RKO (cell line): ENCODE measurements around the gene COL4A2.

Experiments used
- DNase-seq: peaks from one replicate; pipeline ENCODE4 v3.0.0-alpha.2; 2016; ENCODE audit warnings: low spot score

COL4A2 gene

DNA sequence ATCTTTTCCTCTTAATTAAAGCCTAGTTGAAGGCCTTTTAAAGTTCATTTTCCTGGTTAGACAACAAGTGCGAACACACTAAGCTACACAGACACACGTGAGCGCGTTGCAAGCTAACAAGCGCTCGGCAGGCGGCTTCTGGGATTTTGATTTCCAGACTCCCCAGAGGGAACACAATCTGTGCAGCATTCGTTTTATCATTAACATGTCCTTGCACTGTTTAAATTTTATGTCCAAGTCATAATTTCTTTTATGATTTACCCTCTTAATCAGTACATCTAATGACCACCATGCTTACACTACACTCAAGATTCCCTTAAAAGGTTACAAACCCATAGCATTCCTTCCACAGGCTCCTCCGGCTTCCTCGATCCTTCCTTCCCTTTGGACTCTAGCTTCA lies 16.9 kb upstream of the COL4A2 start:
- no peak for DNase-seq

DNA sequence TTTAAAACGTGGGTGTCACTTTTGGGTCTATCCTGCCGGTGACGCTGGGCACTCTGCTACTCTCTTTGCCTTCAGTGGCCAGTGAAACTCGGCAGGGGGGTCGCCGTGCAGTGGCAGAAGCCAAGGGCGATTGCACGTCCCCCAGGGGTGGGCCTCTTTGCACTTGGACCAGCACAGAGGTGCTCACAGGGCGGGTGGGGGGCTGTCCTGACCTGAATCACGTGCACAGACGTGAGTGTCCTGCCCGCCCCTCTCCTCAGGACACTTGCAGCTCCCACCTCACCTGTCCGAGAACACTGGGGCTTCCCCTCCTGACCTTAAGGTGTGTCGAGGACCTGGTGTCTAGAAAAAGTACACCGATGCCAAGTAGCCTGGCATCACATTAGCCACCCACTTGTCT lies 16.3 kb upstream of the COL4A2 start:
- no peak for DNase-seq

DNA sequence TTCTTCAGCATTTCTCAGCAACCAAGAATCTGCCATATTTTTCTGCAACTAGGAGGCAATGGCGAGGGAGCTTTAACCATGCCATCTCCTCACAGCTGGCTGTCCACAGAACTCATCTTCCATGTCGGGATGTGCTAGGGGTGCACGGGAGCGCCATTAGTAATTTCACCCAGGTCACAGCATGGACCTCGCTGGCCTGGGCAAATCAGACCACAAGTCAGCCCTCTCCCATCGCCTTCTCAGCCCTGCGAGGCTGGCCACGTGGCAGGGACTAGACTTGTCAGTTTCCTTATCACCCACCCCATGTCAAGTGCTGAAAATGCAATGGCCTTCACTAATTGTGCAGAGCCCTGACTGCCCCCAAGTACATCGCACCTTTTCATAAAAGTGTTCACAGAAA lies 15.8 kb upstream of the COL4A2 start:
- DNase-seq: no peak

DNA sequence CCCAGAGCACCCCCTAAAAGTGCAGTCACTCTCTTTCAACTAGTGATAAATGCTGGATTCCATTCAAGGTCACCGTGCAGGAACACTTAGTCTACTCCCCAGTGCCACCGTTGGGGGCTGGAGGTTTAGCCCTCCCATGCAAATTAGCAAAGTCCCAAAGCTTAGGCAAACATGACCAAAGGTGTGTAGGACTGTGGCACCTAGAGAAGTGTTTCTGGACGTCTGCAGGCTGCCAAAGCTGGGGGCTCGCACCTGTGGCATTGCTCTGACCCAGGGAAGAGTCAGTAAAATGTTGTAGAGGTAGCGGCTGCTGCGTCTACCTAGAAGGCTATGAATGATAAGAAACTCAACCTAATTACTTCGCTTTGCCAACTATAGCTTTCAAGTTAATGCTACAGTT lies 14.0 kb upstream of the COL4A2 start:
- DNase-seq: no peak

DNA sequence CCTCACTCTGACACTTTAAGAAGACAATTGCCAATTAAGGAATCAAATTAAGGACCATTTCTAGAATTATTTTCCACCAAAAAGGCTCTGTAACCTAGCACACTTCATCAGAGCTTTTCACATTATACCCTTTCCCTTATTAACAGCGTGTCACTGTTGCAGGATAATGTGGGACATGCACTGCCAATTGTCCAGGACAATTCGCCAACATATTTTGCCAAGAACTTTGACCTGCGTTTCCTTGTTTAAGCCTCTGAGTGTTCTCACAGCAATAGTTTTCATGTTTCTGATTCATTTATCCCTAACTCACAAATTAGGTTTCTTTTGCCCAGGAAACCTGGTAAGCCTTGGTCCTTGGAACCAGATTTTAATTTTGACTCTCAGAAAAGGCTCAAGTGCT lies 13.4 kb upstream of the COL4A2 start:
- no peak for DNase-seq

DNA sequence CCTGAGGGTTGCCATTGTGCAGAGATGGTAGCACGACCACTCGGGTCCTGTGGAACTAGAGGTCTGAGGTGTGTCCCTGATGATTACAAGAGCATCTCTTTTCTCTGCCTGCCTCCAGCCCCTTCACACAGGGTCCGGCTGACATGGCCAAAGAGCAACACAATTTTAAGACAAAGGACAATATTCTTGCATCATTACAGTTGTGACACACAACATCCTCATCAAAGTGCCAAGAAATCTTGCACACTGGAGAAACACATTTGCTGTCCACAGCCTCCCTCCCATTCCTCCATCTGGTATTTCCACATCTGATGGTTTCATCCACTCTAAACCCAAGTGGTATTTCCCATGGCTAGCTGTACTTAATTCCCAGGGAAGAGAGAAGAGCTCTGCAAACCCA lies 12.9 kb upstream of the COL4A2 start:
- DNase-seq: no peak

DNA sequence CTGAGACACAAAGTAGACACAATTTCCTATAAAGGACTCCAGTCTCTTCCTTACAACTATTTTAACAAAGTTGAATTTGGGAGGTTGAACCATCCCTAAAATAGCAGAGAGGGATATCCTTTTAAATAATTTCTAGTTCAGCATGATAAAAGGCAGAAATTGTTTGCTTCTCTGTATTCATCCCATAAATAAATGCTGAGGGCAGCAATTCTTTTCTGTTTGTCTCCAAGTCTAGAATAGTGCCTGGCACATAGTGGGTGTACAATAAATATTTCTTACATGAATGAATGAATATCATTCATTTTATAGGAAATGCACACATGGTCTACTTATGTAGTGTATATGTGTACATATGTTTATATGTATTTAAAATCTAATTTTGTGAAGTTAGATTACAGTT lies 12.5 kb upstream of the COL4A2 start:
- DNase-seq: no peak

DNA sequence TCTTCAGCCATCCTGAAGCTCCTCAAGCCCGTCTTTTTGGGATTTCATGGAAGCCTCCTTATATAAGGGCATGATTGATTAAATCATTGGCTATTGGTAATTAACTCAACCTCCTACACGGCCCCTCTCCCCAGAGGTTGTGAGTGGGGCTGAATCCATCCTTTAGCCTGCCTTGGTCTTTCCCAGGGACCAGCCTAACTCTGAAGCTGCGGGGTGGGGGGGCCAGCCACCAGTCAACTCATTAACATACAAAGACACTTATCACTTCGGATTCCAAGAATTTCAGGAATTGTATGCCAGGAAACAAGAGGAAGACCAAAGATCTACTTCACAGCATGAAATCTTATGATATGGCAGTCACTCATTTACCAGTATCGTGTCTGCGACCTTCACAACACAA lies 10.1 kb upstream of the COL4A2 start:
- no peak for DNase-seq

DNA sequence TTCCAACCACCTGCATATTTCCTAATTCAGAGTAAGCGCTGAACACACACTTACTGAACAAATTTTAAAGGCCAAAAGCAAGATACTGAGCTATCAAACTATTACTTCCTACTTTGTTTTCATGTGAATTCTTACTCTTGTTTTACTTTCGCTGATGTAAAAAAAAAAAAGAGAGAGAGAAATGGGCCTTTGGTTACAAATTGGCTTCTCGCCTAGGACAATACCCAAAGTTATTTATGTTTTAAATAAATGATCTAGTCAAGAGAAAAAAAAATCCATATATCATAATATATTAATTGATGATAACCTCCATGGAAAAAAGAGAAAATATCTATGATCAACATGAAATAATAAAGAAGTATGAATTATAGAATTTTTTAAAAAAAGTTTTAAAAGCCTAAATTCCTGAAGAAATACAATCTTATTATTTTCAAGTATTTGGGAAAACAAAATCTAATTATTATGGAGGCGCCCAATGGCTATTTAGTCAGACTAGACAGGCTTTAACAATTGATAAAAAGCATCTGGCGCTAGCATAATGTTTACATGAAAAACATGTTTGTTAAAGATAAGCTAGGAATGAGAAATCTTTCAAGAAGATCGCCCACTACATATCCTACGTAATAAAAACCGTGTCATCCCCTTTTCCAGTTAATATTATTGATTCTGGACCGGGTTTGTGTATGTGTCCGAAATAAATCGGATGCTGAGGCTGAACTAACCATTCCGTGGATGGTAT lies 9.1 kb upstream of the COL4A2 start:
- no peak for DNase-seq

DNA sequence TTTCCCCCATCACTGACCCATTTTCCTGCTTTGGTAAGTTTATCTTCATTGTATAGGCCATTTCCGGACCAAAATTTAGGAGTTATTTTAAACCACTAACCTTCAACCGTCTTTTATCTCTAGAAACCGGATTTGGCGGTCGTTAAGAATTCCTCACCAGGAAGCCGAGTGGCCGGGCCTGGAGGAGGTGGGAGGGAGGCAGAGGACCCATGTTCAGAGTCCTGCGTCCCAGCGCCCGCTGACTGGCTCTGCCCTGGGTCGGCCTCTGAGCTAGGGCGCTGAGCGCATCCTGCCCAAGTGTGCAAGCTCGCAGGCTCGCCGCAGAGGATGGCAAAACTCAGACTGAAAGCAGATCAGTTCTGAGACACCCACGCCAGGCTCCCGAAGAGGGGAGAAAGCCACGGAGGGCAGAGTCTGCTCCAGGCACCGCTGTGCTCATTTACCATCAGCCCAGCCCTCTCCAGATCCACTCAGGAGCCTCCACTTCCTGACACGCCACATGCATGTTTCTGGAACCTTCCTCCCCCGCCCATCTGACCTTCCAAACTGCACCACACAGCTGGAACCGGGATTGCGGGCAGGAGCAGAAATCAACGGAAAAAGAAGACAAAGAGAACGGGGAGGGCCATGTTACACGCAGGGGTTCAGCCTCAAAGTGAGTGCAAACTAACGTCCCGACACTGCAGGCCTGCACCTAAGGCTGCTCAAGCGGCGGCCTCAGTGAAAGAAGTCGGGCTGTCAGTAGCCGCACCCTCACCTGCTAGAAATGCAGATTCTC lies 8.4 kb upstream of the COL4A2 start:
- no peak for DNase-seq

DNA sequence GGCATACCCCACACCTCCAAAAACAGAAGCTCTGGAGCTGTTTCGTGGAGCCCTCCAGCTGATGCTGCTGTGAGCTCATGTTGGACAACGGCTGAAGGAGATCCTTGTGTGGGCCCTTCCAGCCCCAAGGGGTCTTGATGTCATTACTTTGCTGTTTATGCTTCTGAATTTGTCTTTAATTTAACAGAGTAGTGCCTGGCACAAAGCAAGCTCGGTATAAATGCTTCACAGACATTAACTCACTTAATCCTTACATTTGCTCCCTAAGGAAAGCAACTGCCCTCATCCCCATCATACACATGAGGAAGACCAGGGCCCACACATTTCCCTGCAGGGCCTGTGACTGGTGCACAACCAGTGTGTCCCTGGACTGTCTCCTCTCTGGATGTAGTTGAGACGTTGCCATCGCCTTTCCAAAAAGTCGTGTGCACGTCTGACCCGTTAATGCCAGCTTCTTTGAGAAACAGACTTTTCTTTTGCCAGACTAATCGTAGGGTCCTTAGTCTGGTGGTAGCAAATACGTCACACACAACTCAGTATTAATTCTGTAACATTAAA lies 7.7 kb upstream of the COL4A2 start:
- DNase-seq: no peak

DNA sequence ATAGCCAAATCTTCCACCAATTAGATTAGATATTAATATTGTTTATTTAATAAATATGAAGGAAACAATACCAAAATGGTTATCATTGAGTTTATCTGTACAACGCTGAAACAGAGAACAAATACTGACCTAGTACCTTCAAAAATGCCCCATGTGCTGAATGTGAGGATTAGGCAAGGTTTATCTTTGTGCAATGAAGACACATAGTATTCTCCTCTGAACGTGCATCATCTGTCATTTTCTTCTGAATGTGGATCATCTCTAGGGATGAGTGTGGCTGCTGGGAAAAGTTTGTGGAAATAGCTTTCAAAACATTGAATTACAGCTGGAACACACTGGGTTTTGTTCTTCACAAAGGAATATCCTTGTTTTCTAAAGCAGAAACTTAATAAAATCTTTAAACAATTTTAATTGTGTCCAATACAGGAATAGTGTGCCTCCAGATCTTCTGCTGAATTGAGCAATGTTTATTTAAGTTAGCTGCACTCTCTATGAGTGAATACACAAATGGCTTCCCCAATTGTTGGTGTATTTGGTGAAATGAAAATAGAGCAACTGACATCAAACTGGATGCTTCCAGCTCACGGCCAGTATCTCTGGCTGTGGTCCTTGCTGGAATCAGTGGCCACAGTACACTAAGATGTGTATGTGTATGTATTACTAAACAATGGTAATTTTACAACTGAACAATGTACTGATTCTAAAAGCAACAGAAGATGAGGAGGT lies 6.8 kb upstream of the COL4A2 start:
- DNase-seq: no peak

DNA sequence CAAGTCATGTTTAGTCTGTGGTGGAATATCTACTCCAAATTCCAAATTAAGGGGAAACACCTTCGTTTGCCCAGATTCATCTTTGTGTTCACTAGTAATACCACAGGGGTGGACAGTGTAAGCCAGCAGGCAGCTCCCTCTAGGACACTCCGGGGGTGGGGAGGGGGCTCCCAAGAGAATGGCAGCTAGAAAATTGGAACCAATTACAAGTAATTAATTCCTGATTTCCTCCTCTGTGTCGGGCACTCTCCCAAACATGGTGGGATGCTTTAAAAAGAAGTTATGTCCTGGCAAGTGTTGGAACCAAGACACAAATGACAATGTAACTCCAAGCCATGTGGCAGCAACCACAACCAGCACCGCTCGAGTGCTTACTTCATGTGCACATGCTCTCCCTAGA lies 6.0 kb upstream of the COL4A2 start:
- DNase-seq: no peak

DNA sequence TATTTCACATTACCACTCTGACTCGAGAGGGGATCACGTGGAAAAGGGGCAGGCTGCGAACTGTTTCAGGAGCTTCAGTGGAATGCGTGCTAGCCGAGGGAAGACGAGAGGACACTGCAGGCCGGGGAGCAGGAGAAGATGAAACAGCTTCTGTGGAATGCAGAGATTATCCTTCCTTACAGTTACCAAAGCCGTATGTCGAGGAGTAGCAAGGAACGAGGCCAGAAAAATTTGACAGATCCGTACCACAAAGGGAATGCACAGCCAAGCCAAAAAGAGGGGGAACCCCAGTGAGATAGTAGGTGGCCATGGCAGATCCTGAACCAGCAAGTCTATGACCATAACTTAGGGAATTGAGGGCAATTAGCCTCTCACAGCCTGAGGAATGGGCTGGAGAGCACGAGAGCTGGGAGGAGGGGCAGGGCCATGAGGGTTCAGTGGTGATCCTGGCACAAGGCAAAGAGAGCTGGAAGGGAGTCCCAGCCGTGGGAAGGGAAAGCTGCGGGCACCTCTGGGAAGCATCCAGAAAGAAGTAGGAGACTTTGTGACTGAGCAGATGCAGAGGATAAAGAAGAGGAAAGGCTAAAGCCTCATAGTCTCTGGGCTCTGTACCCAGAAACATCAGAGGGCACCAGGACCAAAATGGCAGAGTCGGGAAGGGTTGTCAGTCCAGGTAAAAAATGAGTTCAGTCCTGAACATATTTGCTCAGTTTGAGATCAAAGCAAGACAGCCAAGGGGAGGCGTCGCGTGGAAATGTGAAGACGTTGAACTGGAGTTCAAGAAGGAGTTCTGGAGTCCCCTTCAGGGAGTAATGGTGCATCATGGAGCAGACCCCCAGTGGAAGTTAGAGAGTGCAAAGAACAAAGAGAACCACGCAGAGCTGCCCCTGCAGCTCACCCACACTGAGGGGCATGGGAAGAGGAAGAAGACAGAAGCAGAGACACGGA lies 5.2 kb upstream of the COL4A2 start:
- DNase-seq: no peak

DNA sequence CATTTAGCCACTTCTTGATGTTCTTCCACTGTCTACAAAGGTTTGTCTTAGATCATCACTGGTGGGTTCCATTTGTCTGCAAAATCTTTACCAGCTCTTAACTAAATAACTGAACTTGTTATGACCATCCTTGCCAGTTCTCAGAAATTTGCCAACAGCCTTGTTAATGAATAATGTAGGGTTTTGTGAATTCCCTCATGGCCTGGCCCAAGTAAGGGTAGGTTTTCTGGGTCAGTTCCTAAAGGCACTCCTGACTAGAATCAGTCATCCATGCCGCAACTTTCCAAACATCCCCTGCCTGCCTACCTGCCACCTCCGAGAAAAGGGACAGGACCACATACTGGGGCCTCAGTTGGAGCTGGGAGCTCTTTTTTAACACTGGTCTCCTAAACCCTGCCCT lies 4.1 kb upstream of the COL4A2 start:
- DNase-seq: no peak

DNA sequence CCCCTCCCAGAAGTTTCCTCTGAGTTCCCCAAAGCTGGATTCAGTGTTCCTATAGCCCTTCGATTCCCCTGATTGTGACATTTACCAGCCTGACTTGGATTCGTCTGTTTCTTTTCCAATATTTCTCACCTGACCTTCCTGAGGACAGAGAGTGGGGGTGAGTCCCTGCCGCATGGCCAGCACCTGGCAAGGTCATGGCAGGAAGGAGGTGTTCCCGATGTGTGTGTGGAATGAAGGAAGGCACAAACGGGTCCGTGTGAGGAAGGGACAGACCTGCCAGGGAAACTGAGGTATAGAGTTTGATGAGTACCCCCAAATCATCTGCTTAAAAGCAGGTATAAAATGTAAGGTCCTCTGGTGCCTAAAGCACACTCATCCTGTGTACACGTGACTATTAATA lies 3.4 kb upstream of the COL4A2 start:
- no peak for DNase-seq

DNA sequence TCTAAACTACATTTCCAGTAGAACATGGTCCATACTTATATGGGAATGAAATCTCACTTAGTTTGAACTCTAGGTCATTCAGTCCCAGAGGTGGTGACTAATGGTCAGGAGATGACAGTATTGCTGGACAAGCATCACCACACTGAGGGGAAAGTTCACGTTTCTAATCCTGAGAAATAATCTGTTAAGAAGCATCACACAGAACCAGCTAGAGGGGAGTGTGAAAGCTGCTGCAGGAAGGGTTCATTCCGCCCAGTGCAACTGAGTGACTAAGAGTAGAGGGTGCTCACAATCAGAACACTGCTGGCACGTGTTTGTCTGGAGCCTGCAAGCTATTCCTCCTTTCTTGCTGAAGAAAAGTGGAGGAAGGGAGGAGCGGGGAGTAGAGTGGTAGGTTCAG lies 2.8 kb upstream of the COL4A2 start:
- DNase-seq: peak; percentile 1

DNA sequence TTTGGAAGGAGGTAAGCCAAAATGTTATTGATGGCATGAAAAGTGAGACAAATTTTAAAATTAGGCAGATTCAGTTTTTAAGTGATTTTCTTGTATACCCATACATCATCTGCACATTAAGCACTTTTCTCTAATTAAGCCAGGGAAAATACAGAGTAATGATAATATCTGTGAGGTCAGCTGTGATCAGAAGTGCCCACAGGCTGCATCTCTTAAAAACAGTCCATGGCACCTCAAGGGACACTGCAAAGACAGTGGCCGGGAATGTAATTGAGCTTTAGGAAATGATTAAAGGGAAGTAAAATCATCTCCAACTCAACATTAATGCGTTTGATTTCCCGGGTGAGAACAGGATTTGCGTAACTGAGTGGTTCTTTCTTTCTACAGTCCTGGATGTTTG lies 2.1 kb upstream of the COL4A2 start:
- no peak for DNase-seq

DNA sequence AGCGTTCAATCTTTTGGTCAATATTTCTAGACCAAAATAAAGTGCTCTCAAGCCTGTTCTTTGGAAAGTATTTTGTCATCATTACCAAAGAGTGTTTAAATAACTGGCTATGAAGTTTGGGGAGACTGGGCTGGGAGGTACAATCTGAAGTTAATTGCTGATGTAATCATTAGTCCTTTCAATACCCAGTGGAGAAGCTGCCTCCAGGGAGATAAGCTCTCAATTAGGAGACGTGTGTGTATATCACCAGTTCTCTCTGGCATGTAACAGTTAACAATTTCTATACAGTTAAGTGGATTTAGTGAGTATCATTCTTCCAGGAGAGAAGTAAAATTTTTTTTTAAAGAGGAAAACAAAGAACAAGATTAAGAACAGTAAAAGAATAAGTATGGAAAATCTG lies 1.5 kb upstream of the COL4A2 start:
- DNase-seq: no peak

DNA sequence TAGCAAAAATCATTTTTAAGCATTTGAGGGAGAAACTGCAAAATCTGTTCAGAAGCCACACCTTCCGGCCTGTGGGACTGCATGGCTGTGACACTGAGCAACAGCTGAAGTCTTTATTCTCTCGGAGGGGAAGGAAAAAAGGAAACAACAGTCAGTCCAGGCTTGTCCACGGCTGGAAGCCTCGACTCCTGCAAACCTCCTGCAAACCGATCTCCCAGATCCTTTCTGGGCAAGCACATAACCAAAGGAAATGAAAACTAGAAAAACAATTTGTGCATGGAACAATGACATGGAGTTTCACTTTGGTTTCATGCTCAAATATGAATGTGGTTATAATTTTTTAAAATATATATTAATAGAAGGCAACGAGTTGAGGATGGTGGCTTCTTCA lies 1.1 kb upstream of the COL4A2 start:
- no peak for DNase-seq

DNA sequence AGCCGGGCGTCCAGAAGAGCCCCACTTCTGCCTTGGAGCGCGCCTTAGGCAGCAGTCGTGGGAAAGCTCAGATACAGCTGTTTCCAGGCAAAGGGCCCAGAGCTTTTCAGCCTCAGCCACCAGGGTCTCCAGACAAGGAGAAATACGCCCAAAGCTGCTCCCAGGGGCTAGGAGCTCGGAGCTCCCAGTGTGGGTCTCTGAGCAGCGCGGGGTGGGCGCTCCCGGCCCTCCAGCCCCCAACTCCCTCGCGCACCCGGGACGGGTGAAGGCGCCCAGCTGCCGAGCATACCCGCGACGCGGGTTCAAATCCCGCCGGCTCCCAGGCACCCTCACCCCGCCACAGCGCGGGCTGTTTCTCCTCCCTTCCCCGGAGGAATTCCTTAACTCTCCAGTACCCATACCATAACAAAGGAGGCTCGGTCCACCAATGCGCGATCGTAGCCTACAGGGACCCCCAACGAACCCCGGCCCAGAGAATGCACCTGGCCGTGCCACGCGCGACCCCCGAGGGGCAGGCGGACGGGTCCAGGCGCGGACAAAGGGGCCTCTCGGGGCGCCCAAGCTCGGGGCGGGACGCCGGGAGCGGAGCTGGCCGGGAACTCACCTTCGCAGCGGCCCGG lies 634 bp upstream of the COL4A2 start:
- no peak for DNase-seq
